D721Med (cell line): Measurements from ENCODE around the gene SRPK2.

Experiments used
- DNase-seq: peaks from one replicate; pipeline ENCODE4 v3.0.0; 2011; ENCODE audit warnings: low spot score; ENCODE audit not compliant: insufficient read length
- FAIRE-seq: peaks from 2 replicates; lab custom pipeline; 2011; peaks lifted over from hg19 to GRCh38; lab: Jason Lieb, UNC
- CTCF ChIP-seq: IDR thresholded peaks from 2 replicates; pipeline ENCODE4 v1.5.1; 2012; ENCODE audit warnings: mild to moderate bottlenecking, control low read depth; ENCODE audit not compliant: insufficient read depth; ENCODE audit errors: missing control alignments

The SRPK2 gene

GRCh38 chr7:105102557-105103352 is 286.0 kb downstream of the SRPK2 start:
- no peak for TF ChIP-seq CTCF
- FAIRE-seq = no peak
- DNase-seq = no peak

GRCh38 chr7:105101864-105102263 is 286.9 kb downstream of the SRPK2 start:
- no peak for FAIRE-seq
- TF ChIP-seq CTCF = no peak
- DNase-seq = no peak

GRCh38 chr7:105098863-105099515 is 289.7 kb downstream of the SRPK2 start:
- TF ChIP-seq CTCF = no peak
- DNase-seq = no peak
- no peak for FAIRE-seq

- DNase-seq (no peak), FAIRE-seq (no peak)
- no peak for TF ChIP-seq CTCF
Measured at GRCh38 chr7:105097619-105098018, 291.1 kb downstream of the SRPK2 start.

- no peak for TF ChIP-seq CTCF
- FAIRE-seq = no peak
- no peak for DNase-seq
Measured at GRCh38 chr7:105096306-105096705, 292.4 kb downstream of the SRPK2 start.

GRCh38 chr7:105094966-105095365 is 293.8 kb downstream of the SRPK2 start:
- no peak for DNase-seq
- no peak for TF ChIP-seq CTCF
- FAIRE-seq = no peak

GRCh38 chr7:105088456-105088855 is 300.3 kb downstream of the SRPK2 start:
- FAIRE-seq (peak; percentile 29), DNase-seq (no peak)
- no peak for TF ChIP-seq CTCF
